Naive B cell (primary cell): ENCODE data around the gene THOP1. TPM values are rescaled to one million over a fixed set of nuclear protein-coding genes. Genes with fewer than 3 reads are reported as not detected.

Experiments used
- ATAC-seq, 2 donors: fragments of 150-1000 bp; cut with Tn5 transposase; 2 replicates each; pipeline ENCODE4 v1.10.0; 2021; ENCODE audit warnings: low read depth in 2 of 2, mild to moderate bottlenecking in 2 of 2, moderate library complexity in 2 of 2
- DNase-seq: peaks from one replicate; pipeline ENCODE4 v3.0.0; 2022
- H3K27ac Mint-ChIP-seq, 6 donors: one replicate each; pipeline ENCODE4 v1.8.0; 2020 to 2022; ENCODE audit warnings: mild to moderate bottlenecking in 6 of 6, mixed read lengths in 6 of 6, moderate library complexity in 5 of 6, inconsistent platforms in 2 of 6
- H3K27me3 Mint-ChIP-seq, 3 donors: one replicate each; pipeline ENCODE4 v1.8.0; 2021 to 2022; ENCODE audit warnings: mixed read lengths in 3 of 3, mild to moderate bottlenecking in 1 of 3
- H3K36me3 Mint-ChIP-seq, 2 donors: one replicate each; pipeline ENCODE4 v1.8.0; 2020 to 2022; ENCODE audit warnings: mixed read lengths in 2 of 2, inconsistent platforms in 1 of 2, mild to moderate bottlenecking in 1 of 2
- H3K4me1 Mint-ChIP-seq, 3 donors: one replicate each; pipeline ENCODE4 v1.8.0; 2020 to 2022; ENCODE audit warnings: mixed read lengths in 3 of 3, inconsistent platforms in 1 of 3, mild to moderate bottlenecking in 1 of 3, moderate library complexity in 1 of 3
- H3K4me3 Mint-ChIP-seq, 8 donors: one replicate each; pipeline ENCODE4 v1.8.0; 2020 to 2022; ENCODE audit warnings: mild to moderate bottlenecking in 8 of 8, mixed read lengths in 8 of 8, moderate library complexity in 8 of 8, inconsistent platforms in 2 of 8
- H3K9me3 Mint-ChIP-seq, 7 donors: one replicate each; pipeline ENCODE4 v1.8.0; 2020 to 2022; ENCODE audit warnings: mixed read lengths in 7 of 7, mild to moderate bottlenecking in 5 of 7, inconsistent platforms in 2 of 7, moderate library complexity in 1 of 7
- polyA plus RNA-seq, 6 donors: library from polyadenylated mRNA; unstranded; fragments of 300-500 nt; fragmentation: Illumina TruSeq; gene quantifications; one replicate each; pipeline ENCODE4 v1.2.3, GENCODE V29; 2021; ENCODE audit warnings: low read depth in 6 of 6

The THOP1 gene
- 10 to 100 TPM; 22.4 to 42.2 (median 38.5) TPM for polyA plus RNA-seq

DNA sequence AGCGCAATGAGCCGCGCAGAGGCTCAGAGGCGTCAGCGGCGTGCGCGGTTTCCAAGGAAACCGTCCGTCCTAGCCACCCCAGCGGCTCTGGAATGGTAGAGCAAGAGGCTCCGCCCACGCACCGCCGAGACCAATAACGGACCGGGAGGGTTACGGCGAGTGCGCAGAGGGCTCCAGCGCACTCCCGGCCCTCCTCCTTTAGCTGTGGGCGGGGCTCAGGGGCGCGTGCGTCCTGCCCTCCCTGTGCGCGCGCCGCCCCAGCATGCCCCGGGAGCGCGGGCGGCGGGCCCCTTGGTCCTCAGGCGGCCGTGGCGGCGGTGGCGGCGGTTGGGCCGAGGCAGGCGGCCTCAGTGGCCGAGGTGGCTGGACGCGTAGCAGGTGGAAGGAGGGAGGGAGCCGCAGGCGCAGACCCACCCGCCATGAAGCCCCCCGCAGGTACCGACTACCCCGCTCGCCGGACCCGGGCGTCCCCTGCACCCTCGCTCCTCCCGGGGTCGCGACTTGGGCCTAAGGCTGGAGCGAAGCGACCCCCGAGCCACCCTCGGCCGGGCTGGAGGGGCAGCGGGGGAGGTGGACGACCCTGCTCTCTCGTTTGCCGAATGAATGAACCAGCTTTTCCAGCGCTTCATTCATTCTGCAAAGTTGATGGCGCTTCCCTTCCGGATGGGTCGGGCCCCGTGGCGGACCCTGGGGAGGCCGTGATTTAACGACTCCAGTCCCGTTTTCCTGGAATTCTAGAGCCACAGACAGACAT, at the start of gene THOP1:
THOP1 (plus strand) TSS at position 260 of the 754 bp plus-strand sequence; CDS start at position 420, 160 bp downstream.
- Mint-ChIP-seq H3K9me3 (no peaks in the 10 kb centered on the region), H3K27me3 (no peaks in the 10 kb centered on the region), H3K4me3 (peak within 1 kb of the TSS; percentile 75 to 94 (median 90)), H3K27ac (peak within 1 kb of the TSS; percentile 84 to 96 (median 94)), H3K36me3 (peaks cover 0 to under 1% of the 10 kb centered on the region in 2 donors), H3K4me1 (peaks cover 19 to 82% (median 52%) of the 10 kb centered on the region in 3 donors)
- DNase-seq (peak; percentile 96), ATAC-seq (peak; percentile 74 to 76)

DNA sequence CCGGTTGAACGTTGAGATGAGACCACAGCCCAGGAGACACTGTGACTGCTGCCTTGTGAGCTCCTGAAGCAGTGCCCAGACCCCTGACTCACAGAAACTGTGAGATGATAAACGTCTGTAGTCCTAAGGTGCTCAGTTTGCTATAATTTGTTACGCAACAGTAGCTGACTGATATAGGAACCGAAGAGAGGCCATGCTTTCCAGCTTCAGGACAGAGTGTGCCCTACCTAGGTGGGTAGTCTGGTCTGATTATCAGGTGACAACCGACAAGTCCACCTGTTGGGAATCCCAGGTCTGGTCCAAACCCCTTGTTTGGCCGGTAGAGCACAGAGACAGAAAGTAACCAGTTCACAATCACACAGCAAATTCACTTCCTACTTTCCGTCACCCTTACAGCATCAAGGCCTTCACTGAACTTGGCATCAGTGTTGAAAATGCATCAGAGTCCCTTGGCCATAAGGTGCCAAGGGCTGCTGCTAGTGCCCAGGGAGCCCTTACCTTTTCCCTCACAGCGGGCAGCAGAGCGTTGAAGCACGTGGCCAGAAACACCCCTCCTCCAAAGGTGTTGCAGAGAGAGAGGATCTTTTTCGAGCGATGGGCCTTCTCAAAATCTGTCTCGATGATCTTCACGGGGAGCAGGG, 48.6 kb upstream of the THOP1 start:
- H3K4me1 Mint-ChIP-seq = peaks cover 25 to 48% (median 31%) of the 10 kb centered on the region in 3 donors
- peaks cover 0 to 4% of the 10 kb centered on the region in 2 donors for H3K36me3 Mint-ChIP-seq
- ATAC-seq (no peak), DNase-seq (no peak)
- H3K27me3 Mint-ChIP-seq = no peaks in the 10 kb centered on the region
- no peaks in the 10 kb centered on the region for H3K9me3 Mint-ChIP-seq
- H3K27ac Mint-ChIP-seq = peak overlapping the region in 2 of 6 donors; percentile 44 to 57
- H3K4me3 Mint-ChIP-seq = peak overlapping the region in 4 of 8 donors; percentile 24 to 52 (median 40)

DNA sequence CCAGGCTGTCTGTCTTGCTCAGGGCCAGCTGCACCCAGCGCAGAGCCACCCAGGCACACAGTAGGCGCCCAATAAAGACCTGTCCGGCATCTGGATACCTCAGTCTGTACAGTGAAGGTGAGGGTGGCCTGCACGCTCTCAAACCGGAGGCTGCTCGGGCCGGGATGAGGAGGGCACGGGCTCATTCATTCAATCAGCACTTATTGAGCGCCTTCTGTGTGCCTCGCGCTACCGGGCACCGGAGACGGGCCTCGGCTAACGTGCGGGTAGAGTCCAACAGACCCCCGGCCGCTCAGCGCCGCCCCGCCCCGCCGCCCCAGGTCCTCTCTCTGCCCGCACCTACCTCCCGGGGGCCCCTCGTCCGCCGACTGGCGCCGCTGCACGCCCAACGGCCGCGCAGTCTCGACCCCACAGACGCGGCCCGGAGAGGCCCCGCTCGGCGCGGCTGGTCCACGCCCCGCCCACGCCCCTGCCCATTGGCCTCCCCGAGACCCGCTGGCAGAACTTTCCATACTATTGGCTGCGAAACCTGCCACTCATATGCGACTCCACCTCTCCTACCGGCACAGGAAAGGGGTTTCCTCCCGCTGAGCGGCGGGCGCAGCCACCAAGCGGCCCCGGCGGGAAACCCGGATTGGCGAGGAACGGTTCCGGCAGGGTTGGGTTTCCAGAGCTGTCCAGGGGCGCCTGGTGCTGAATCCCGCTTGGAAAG, 45.5 kb upstream of the THOP1 start, which contains the start of gene SLC39A3:
SLC39A3 (minus strand) TSS at position 416 of the 712 bp plus-strand sequence. CDS start 2,760 bp downstream, outside the sequence.
- peak within 1 kb of the TSS; percentile 83 to 94 (median 86) for H3K4me3 Mint-ChIP-seq
- H3K9me3 Mint-ChIP-seq = no peaks in the 10 kb centered on the region
- peaks cover 0 to 10% (median 9%) of the 10 kb centered on the region in 3 donors for H3K27me3 Mint-ChIP-seq
- peak within 1 kb of the TSS; percentile 69 to 92 (median 91) for H3K27ac Mint-ChIP-seq
- H3K36me3 Mint-ChIP-seq = peaks cover 0 to 2% of the 10 kb centered on the region in 2 donors
- H3K4me1 Mint-ChIP-seq = peaks cover 16 to 39% (median 21%) of the 10 kb centered on the region in 3 donors
- DNase-seq = peak; percentile 97
- peak; percentile 99 for ATAC-seq

DNA sequence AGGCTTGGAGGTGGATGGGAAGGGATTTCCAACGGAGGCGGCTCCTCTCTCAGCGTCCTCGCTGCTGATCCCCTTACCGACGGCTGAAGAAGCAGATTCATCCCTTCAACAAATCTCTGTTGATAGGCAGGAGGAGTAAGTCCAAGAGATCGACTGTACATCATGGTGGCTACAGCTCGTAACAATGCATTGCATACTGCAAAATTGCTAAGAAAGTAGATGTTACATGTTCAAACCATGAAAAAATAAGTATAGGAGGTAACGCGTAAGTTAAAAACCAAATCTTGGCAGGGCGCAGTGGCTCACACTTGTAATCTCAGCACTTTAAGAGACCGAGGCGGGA, 45.0 kb upstream of the THOP1 start:
- ATAC-seq = no peak
- Mint-ChIP-seq H3K36me3 (no peaks in the 10 kb centered on the region), H3K27me3 (peaks cover 0 to 10% (median 9%) of the 10 kb centered on the region in 3 donors), H3K4me3 (peak overlapping the region; percentile 83 to 94 (median 86)), H3K27ac (peak overlapping the region in 5 of 6 donors; percentile 22 to 92 (median 69)), H3K4me1 (peaks cover 15 to 37% (median 19%) of the 10 kb centered on the region in 3 donors), H3K9me3 (no peaks in the 10 kb centered on the region)
- DNase-seq = no peak

DNA sequence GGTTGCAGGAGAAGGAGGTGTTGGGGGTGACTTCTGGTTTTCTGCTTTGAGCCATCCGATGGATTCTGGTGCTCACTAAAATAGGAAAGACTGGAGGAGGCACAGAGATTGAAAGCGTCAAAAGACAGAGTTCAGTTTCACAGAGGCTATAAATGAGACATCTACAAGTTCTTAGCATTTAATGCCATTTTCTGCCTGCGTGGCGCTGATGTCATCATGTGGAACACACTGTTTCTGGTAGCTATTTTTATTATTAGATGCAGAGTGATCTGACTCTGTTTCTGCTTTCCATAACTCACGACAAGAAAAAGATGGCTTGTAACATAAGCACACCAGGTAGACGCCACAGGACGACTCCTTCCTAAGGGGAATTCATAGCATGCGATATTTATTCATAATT, 42.2 kb upstream of the THOP1 start:
- no peak for DNase-seq
- Mint-ChIP-seq H3K9me3 (no peaks in the 10 kb centered on the region), H3K27ac (peak overlapping the region in 3 of 6 donors; percentile 12 to 39 (median 18)), H3K27me3 (peaks cover 0 to 10% (median 9%) of the 10 kb centered on the region in 3 donors), H3K36me3 (no peaks in the 10 kb centered on the region), H3K4me3 (no peak overlapping the region), H3K4me1 (peaks cover 14 to 24% (median 18%) of the 10 kb centered on the region in 3 donors)
- no peak for ATAC-seq

DNA sequence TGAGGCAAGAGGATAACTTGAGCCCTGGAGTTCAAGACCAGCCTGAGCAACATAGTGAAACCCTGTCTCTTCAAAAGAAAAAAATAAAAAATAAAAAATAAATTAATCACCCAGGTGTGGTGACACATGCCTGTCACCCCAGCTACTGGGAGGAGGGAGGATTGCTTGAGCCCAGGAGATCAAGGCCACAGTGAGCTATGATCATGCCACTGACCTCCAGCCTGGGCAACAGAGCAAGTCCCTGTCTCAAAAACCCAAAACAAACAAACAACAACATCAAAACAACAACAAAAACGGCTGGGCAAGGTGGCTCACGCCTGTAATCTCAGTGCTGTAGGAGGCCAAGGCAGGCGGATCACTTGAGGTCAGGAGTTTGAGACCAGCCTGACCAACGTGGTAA, 41.2 kb upstream of the THOP1 start:
- Mint-ChIP-seq H3K4me3 (no peak overlapping the region), H3K9me3 (no peaks in the 10 kb centered on the region), H3K36me3 (no peaks in the 10 kb centered on the region), H3K27ac (peak overlapping the region in 1 of 6 donors; percentile 75), H3K27me3 (peaks cover 0 to 10% (median 9%) of the 10 kb centered on the region in 3 donors), H3K4me1 (peaks cover 10 to 22% (median 14%) of the 10 kb centered on the region in 3 donors)
- DNase-seq = no peak
- ATAC-seq = no peak

DNA sequence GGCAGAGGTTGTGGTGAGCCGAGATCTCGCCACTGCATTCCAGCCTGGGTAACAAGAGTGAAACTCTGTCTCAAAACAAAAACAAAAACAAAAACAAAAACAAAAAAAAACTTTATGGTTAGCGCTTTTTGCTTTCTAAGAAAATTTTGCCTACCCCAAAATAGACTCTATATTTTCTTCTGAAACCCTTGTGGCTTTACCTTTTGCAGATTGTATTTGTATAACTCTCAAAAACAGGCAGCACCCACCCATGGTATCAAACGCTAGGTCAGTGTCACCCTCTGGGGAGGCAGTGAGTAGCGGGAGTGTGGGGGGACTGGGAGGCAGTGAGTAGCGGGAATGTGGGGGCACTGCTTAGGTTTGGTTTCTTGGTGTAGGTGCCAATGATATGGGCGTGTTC, 38.0 kb upstream of the THOP1 start:
- H3K9me3 Mint-ChIP-seq = no peaks in the 10 kb centered on the region
- H3K27me3 Mint-ChIP-seq = peaks cover 0 to 9% (median 9%) of the 10 kb centered on the region in 3 donors
- no peaks in the 10 kb centered on the region for H3K36me3 Mint-ChIP-seq
- no peak overlapping the region for H3K27ac Mint-ChIP-seq
- H3K4me3 Mint-ChIP-seq = peak overlapping the region in 1 of 8 donors; percentile 6
- ATAC-seq = no peak
- no peak for DNase-seq
- peaks cover 3 to 13% (median 5%) of the 10 kb centered on the region in 3 donors for H3K4me1 Mint-ChIP-seq

DNA sequence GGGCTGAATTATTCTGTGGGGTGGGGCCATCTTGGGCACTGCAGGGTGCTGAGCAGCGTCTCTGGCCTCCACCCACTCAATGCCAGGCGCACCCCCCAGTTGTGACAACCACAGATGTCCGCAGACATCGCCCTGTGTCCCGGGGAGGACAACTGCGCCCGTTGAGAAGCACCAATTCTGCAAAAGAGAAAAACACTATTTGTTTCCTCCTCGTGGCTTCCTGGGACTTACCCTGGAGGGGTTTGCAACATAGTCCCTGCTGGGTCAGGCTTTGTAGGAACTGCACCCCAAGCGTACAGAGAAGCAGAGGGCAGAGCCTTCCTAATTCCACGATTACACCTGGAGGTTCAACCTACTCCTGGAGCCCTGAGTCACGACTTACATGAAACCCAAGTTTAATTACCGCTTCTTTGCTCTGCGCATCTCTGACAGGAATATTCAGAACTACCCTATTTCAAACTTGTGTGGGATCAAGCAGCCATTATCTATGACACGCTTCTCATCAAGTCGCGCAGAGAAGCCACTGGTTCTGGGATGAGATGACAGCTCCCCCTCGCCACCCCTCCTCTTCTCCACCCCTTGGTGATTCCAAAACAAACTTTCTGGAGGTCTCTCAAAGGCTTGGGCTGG, 34.4 kb upstream of the THOP1 start:
- Mint-ChIP-seq H3K27me3 (no peaks in the 10 kb centered on the region), H3K36me3 (no peaks in the 10 kb centered on the region), H3K4me1 (peaks cover 3 to 13% (median 5%) of the 10 kb centered on the region in 3 donors), H3K4me3 (no peak overlapping the region), H3K27ac (peak overlapping the region in 1 of 6 donors; percentile 39), H3K9me3 (no peaks in the 10 kb centered on the region)
- DNase-seq (no peak), ATAC-seq (no peak)

DNA sequence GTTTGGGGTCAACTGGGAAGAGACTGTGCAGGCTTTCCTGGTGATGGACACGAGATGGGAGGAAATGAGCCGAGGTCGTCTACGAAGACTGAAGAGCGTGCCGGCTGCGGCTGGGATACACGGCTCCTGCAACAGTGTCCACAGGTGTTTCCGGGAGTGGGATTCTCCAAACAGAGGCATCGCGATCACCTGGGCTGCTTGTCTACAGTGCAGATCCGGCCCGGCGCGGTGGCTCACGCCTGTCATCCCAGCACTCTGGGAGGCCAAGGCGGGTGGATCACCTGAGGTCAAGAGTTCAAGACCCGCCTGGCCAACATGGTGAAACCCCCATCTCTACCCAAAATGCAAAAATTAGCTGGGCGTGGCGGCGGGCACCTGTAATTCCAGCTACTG, 33.9 kb upstream of the THOP1 start:
- peaks cover 3 to 13% (median 5%) of the 10 kb centered on the region in 3 donors for H3K4me1 Mint-ChIP-seq
- no peaks in the 10 kb centered on the region for H3K9me3 Mint-ChIP-seq
- no peaks in the 10 kb centered on the region for H3K36me3 Mint-ChIP-seq
- no peak for DNase-seq
- ATAC-seq = no peak
- H3K4me3 Mint-ChIP-seq = no peak overlapping the region
- peak overlapping the region in 2 of 6 donors; percentile 39 to 57 for H3K27ac Mint-ChIP-seq
- H3K27me3 Mint-ChIP-seq = no peaks in the 10 kb centered on the region

DNA sequence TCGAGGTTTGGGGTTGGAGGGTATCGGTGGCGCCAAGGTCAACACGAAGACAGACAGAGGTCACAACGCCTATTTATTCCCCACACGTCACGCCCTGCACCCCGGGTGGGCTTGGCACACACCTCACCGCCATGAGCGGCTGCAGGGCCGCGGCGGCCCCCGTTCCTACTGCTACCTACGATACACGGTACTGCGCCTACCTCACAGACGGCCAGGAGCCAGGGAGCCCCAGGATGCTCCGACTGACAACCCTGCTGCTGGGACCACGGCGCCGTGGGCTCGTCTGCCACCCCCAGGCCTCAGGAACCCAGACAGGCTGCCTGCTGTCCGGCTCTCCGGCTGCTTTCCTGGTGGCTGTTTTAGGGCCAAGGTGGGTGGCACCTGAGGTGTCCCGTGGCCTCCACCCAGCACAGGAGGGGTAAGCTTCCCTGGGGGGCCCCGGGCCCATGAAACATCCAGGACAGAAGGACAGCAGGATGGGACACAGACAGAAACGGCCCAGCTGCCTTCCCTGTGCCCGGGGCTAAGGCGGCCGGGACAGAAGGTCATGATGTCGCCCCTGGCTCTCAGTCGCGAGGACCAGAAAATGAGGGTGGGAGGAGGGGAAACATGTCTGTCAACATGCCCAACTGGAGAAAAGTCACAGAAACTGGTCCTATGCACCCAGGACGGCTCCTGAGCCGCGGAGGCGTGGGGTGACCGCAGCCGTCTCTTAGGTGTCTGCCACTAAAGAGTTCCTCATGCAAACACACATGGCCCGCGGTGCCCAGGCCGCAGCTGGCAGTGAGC, 30.4 kb upstream of the THOP1 start:
- Mint-ChIP-seq H3K36me3 (peaks cover 6 to 7% of the 10 kb centered on the region in 2 donors), H3K27ac (no peak overlapping the region), H3K27me3 (no peaks in the 10 kb centered on the region), H3K4me3 (no peak overlapping the region), H3K9me3 (no peaks in the 10 kb centered on the region), H3K4me1 (peaks cover 0 to 6% (median 2%) of the 10 kb centered on the region in 3 donors)
- DNase-seq (no peak), ATAC-seq (no peak)

DNA sequence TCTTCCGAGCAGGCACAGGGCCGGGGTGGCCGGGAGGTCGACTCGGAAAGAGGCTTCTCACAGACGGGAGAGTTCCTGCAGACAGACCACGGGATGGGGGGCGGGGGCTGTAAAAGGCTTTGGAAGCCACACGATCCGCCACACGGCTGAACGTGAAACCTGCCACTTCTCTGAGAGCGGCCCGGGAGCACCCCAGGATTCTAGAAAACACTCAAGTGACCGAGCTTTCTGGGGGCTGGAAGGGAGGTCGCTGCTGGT, 29.9 kb upstream of the THOP1 start:
- no peak overlapping the region for H3K27ac Mint-ChIP-seq

DNA sequence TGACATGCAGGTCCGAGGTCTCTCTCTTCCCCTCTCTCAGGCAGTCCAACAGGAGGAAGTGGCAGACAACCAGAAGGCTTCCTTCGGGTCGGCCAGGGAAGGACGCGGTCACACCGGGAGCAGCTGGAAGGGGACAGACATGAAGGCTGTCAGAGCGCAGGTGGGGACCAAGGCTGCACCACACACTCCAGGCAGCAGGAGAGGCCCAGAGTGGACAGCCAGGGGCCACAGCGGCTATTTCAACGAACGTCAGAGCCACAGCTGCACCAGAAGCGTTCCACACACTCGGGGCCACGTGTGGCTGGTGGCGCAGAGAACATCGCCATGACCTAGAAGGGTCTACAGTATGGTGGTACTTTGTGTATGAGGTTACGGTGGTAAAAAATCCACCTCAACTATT, 29.5 kb upstream of the THOP1 start:
- H3K36me3 Mint-ChIP-seq = peaks cover 6 to 7% of the 10 kb centered on the region in 2 donors
- no peaks in the 10 kb centered on the region for H3K9me3 Mint-ChIP-seq
- H3K27me3 Mint-ChIP-seq = no peaks in the 10 kb centered on the region
- H3K4me1 Mint-ChIP-seq = peaks cover 0 to 6% (median 2%) of the 10 kb centered on the region in 3 donors
- DNase-seq = no peak
- H3K27ac Mint-ChIP-seq = no peak overlapping the region
- no peak overlapping the region for H3K4me3 Mint-ChIP-seq
- no peak for ATAC-seq

More for the DNA sequence above, 29.9 kb upstream of the THOP1 start:
- H3K27me3 Mint-ChIP-seq = no peaks in the 10 kb centered on the region
- peaks cover 0 to 6% (median 2%) of the 10 kb centered on the region in 3 donors for H3K4me1 Mint-ChIP-seq
- H3K36me3 Mint-ChIP-seq = peaks cover 6 to 7% of the 10 kb centered on the region in 2 donors
- no peaks in the 10 kb centered on the region for H3K9me3 Mint-ChIP-seq
- DNase-seq = no peak
- H3K4me3 Mint-ChIP-seq = no peak overlapping the region
- ATAC-seq = no peak
